Tibial nerve (tissue), 4 donors: ENCODE measurements around the gene MTRF1.

Experiments
- EP300 ChIP-seq, 2 donors: sonication (generic); formaldehyde crosslinking; IDR thresholded peaks; one replicate each; pipeline ENCODE4 v1.6.1; 2017; ENCODE audit warnings: antibody characterized with exemption in 2 of 2, mild to moderate bottlenecking in 1 of 2
- POLR2A ChIP-seq, 2 donors: fragments of 450-650 bp; IDR thresholded peaks; one replicate each; pipeline ENCODE4 v1.6.1; 2017; ENCODE audit warnings: antibody characterized with exemption in 2 of 2, mild to moderate bottlenecking in 2 of 2, moderate library complexity in 2 of 2
- TF ChIP-seq, protein P1 (sequence below), 5 experiments: fragments of 200-600 bp in 3 of 5; fragments of 450-650 bp in 2 of 5; sonication (generic) in 3 of 5; IDR thresholded peaks; one replicate each; pipeline ENCODE4 v1.5.1; 2016 to 2019; ENCODE audit warnings: antibody characterized with exemption in 5 of 5, mild to moderate bottlenecking in 3 of 5, moderate library complexity in 2 of 5

DNA sequence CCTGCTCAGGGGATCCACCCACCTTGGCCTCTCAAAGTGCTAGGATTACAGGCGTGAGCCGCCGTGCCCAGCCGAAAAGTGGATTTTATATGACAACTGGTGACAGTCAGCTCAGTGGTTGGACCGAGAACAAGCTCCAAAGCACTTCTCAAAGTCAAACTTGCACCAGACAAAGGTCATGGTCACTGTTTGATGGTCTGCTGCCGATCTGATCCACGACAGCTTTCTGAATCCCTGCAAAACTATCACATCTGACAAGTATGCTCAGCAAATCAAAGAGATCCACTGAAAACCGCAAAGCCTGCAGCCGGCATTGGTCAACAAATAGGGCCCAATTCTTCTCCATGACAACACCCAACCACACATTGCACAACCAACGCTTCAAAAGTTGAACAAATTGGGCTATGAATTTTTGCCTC, 26.1 kb upstream of the MTRF1 start:
- no peak for TF ChIP-seq POLR2A (IDR thresholded peaks at IDR 0.05)
- TF ChIP-seq, protein P1, sequence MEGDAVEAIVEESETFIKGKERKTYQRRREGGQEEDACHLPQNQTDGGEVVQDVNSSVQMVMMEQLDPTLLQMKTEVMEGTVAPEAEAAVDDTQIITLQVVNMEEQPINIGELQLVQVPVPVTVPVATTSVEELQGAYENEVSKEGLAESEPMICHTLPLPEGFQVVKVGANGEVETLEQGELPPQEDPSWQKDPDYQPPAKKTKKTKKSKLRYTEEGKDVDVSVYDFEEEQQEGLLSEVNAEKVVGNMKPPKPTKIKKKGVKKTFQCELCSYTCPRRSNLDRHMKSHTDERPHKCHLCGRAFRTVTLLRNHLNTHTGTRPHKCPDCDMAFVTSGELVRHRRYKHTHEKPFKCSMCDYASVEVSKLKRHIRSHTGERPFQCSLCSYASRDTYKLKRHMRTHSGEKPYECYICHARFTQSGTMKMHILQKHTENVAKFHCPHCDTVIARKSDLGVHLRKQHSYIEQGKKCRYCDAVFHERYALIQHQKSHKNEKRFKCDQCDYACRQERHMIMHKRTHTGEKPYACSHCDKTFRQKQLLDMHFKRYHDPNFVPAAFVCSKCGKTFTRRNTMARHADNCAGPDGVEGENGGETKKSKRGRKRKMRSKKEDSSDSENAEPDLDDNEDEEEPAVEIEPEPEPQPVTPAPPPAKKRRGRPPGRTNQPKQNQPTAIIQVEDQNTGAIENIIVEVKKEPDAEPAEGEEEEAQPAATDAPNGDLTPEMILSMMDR (IDR thresholded peaks at IDR 0.05): no peak
- no peak for TF ChIP-seq EP300 (IDR thresholded peaks at IDR 0.05)
